GM19397 (cell line): ENCODE results near the gene MEF2A.
A peak's percentile ranks its signal among the peaks of the same experiment; 100 is the strongest.

Source experiments
- ATAC-seq: cut with Tn5 transposase; IDR thresholded peaks from one replicate; pipeline ENCODE4 v1.9.1; 2021; ENCODE audit warnings: mild to moderate bottlenecking, moderate library complexity; ENCODE audit not compliant: unreplicated experiment

Gene MEF2A

DNA sequence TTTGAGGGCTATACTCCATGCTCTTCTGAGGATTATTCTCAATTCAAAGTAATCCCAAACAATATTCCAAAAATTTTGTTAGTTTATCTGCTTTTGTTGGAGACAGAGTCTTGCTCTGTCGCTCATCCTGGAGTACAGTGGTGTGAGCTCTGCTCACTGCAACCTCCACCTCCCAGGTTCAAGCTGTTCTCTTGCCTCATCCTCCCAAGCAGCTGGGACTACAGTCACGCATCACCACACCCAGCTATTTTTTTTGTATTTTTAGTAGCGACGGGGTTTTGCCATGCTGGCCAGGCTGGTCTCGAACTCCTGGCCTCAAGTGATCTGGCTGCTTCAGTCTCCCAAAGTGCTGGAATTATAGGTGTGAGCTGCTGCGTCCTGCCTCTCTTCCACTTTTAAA is 39.1 kb downstream of the MEF2A start:
- no peak for ATAC-seq

DNA sequence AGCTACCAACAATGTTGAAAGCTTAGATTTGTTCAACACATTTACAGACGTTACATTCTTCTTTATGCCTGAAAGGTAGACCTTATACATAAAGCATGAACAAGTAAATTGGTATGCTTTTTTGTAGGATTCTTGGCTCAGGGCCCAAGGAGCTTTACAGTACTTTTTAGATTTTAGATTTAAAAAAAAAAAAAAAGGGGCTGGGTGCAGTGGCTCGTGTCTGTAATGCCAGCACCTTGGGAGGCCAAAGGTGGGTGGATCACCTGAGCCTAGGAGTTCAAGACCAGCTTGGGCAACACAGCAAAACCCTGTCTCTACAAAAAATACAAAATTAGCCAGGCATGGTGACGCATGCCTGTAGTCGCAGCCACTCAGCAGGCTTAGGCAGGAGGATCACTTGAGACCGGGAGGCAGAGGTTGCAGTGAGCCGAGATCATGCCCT is 39.7 kb downstream of the MEF2A start:
- ATAC-seq = no peak

- no peak for ATAC-seq
Measured at GRCh38 chr15:99605990-99606389, 40.2 kb downstream of the MEF2A start.

GRCh38 chr15:99606646-99607045 is 40.9 kb downstream of the MEF2A start:
- ATAC-seq = no peak

DNA sequence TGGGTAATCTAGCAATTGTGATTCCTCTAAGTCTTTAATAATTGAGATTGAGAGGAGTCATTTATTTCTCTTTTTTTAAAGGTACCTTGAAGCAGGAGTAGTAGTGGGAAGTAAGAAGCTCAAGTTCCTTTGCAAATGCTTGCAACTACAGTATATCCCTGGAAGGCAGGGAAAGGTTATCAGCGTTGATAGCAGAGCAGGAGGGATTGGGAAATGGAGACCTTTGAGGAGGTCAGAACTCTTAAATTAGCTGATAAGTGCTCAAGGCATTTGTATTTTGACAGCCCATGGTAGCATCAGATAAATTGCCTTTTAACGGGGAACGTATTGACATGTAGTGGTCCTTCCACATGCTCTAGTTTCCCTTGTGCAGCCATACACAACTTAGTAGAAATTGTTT is 47.7 kb downstream of the MEF2A start:
- ATAC-seq = no peak

DNA sequence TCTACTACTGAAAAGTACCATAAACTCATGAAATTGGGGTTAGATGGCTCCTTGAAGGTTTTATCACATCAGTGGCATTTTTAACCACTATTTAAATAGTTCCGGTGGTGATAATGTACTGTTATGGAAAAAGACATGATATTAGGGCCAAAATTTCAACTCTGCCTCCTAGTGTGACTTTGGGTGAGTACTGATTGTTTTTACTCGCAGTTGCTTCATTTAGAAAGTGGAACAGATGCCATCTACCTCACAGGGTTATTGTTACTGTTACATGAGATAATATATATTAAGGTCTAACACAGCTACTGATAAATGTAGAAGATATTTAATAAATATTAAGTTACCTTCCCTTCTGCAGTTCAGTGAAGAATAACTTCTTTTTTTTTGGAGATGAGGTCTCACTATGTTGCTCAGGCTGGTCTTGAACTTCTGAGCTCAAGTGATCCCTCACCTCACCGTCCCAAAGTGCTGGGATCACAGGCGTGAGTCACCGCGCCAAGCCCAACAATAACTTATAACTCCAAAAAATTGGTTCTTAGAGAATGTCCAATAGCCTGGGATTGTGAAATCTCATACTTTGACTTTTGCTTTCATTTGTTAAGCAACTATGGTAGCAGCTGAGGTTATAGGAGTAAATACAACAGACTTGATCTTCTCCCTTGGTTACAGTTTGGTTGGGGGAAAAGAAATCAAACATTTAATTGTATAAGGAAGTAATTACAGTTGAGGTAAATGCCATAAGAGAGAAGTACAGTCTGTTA is 48.3 kb downstream of the MEF2A start:
- no peak for ATAC-seq

DNA sequence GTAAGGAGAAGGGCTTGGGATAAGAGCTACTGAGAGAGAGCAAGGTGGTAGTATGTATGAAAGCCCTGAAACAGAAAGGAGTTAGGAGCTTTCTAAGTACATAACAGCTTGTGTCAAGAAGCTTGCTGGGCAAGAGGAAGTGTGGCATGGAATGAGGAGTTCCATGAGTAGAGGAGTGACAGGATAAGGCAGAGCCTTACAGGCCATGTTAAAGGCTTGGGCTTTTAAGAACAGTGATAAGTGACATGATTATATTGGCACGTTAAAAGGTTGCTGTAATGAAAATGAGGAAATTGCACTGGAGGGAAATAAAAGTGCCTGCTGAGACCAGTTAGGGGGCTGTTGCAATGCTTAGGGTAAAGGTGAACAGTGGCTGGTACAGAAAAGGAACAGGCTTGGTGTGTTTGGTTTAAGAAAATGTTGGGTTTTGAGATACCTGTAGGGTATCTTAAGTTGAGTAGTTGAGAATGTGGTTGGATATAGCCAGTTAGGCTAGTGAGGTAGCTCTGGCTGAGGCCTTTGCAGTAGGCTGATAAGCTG is 49.0 kb downstream of the MEF2A start:
- ATAC-seq = no peak

DNA sequence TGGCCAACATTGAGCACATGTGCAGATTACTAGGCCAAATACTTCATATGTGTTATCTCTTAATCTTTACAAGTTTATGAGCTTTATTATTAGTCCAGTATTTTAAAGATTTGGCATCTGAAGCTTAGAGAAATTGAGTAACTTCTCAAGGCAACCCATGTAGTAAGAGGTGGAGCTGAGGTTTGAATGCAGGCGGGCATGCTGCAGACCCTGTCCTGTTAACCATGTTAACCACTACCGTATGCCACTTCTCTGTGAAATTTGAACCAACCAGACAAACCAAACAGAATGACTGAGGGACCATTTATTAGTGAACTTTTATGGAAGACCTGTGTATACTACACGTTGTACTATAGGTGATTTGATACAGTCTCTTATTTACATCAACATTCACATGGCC is 49.7 kb downstream of the MEF2A start:
- no peak for ATAC-seq

DNA sequence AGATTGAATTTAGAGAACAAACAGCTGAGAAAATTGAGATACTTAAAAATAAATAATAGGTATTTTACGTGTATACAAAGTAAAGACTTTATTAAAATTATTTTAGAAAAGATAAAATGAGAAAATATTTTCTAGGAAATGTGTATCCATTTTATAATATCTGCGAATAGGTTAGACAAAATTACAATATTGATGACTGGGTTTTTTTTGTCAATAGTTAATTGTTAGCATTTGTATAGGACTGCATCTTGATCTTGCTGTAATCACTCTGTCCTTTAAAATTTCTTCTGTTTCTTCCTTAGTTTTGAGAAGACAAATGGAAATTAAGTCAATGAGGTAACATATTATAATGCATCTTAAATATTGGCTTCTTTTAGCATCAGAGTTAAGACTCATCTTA is 50.3 kb downstream of the MEF2A start:
- ATAC-seq = no peak

DNA sequence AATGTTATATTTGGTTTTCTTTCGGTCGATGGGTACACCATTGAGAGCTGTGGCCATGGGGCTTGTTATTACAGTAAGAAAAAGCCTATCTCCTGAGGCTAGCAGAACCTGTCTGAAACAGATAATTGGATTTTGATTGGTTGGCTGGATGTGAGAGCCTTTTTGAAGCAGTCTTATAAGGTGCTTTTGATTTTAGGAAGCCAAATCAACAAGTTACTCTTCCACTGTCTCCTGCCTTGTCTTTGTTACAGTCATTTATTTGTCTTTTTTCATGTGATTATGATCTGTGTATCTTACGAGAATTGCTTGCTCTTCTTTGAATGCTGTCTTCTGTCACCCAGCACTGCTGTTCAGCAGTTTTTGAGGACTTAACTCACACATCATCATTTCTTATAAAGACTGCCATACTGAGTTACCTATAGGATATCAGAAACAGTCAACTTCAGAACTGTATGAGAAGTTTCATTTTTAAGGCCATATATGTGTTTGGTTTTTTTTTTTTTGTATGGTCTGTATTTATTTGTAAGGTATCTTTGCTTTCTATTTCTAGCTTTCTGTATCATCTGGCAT is 51.1 kb downstream of the MEF2A start:
- no peak for ATAC-seq

GRCh38 chr15:99618941-99619411 is 53.2 kb downstream of the MEF2A start:
- no peak for ATAC-seq

DNA sequence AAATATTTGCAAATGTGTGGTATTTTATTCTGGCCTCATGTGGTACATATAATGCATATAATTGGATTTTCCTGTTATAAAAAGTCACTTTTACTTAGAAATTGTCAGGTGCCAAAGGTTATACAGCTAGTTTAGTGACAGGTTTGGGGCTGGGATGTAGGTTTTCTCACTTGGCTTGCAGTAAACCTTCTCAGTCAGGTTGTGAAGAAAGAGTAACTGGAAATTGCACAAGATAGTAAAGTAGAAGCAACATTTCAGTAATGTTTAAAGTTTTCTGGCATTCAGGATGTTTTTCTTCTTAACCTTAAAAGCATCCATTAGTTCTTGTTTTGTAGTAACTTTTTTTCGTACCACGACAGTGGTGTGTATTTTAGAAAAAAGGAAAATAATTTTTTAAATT is 53.9 kb downstream of the MEF2A start:
- no peak for ATAC-seq

- no peak for ATAC-seq
Measured at GRCh38 chr15:99620178-99620577, 54.4 kb downstream of the MEF2A start.

DNA sequence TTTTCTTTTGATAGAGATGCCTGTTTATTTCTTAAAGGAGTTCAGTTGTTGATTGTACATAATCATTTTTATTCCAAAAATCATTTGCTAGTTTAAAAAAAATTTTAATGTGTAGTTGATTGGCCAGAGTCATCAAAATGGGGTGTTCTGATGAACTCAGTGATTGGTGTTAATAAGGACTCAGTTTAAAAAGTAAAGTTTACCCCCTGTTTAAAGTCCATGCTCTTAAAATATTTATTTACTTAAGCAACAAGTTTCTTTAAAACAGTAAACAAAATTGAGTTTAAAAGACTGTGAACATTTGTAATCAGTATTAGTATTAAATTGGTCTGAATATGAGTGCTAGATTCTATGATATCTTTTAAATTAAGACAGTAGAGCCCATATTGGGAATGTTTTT is 56.0 kb downstream of the MEF2A start:
- ATAC-seq = no peak

GRCh38 chr15:99628374-99629001 is 62.7 kb downstream of the MEF2A start:
- no peak for ATAC-seq

- peak; percentile 24 for ATAC-seq
Measured at GRCh38 chr15:99630607-99631131, 64.9 kb downstream of the MEF2A start.

DNA sequence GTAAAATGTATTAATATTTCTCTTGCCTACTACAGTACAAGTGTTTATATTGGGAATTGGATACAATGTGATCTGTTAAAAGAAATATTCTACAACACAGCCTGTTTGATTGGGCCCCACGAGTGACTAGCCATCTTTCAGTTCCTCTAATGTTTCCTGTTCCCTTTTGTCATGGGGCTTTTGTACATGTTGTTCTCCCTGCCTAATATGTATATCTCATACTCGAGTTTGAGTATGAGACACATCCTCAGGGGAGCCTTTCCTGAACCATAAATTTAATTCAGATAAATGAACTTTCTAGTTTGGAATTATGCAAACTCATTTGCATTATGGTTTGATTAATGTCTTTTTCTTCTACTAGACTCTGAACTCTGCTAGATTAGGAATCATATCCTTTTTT is 65.5 kb downstream of the MEF2A start:
- ATAC-seq = peak; percentile 77

- no peak for ATAC-seq
Measured at GRCh38 chr15:99632521-99632920, 66.7 kb downstream of the MEF2A start.

GRCh38 chr15:99633655-99634054 is 67.9 kb downstream of the MEF2A start:
- no peak for ATAC-seq

DNA sequence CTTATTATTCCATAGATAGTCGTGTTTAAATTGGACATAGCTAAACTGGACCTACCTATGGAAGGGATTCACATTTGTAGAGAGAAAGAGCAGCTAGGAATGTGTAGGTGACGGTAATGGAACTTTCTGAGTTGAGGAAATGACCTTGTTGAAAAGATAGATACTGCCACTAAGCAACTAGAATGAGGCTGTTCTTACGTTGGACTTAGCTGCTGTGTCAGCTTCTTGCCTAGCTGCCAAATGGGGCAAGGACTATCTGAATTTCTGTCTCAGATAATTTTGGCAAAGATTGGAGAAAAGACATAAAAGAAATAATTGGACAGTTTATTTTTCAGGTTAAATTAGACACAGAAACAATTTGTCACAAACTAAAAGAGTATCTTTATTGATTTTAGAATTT is 68.8 kb downstream of the MEF2A start:
- ATAC-seq = no peak

DNA sequence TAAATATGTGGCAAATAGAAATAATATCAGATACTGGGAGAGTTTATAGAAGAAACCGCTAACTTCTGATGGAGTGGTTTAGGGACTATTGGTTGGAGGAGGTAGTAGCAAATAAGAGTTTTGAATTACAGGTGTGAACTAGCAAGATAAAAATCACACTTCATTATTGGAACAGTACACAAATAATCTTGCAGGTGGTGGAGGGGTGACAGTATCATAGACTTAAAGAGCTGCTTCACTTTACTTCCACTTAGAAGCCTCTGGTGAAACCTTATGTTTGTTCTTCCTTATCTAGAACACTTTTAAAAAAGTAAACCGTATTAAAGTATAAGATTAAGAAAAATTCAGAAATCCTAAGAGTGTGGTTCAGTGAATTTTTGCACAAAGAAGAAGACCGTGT is 69.4 kb downstream of the MEF2A start:
- ATAC-seq = no peak

- no peak for ATAC-seq
Measured at GRCh38 chr15:99635794-99636193, 70.0 kb downstream of the MEF2A start.
